HEK293 (cell line): Measurements from ENCODE around the gene PROM2.

ENCODE experiments used
- CTCF ChIA-PET: fragments of 350-600 bp; formaldehyde crosslinking; extraction: SDS; loops from one replicate; lab custom pipeline; 2021; ENCODE audit warnings: antibody characterized with exemption; lab: Yijun Ruan, JAX
- POLR2A ChIA-PET: fragments of 300-600 bp; formaldehyde crosslinking; extraction: SDS; loops from one replicate; lab custom pipeline; 2020; ENCODE audit warnings: antibody characterized with exemption, inconsistent platforms; lab: Yijun Ruan, JAX
- H3K27ac ChIP-seq: fragments of 200-500 bp; sonication (Bioruptor generic); 2 replicates; pipeline ENCODE4 v1.5.1; 2014; ENCODE audit warnings: low read depth, low read length, control low read depth, inconsistent platforms; ENCODE audit errors: extremely low read depth
- H3K36me3 ChIP-seq, 2 experiments: fragments of 200-500 bp in 1 of 2; sonication (Bioruptor generic) in 1 of 2; 1 replicate in 1 of 2; 2 replicates in 1 of 2; pipeline ENCODE4 v1.5.1; 2014 to 2017; ENCODE audit warnings: inconsistent platforms in 2 of 2, low read length in 2 of 2; ENCODE audit not compliant: control insufficient read depth in 2 of 2, insufficient read depth in 1 of 2
- H3K4me1 ChIP-seq: fragments of 200-500 bp; sonication (Bioruptor generic); 2 replicates; pipeline ENCODE4 v1.5.1; 2014; ENCODE audit warnings: mild to moderate bottlenecking, low read length, inconsistent platforms; ENCODE audit not compliant: control insufficient read depth, insufficient read depth
- H3K4me3 ChIP-seq: 2 replicates; pipeline ENCODE4 v1.5.1; 2011; ENCODE audit warnings: low read depth, mild to moderate bottlenecking, control low read depth, low read length, moderate library complexity
- H3K9me3 ChIP-seq: fragments of 200-500 bp; sonication (Bioruptor generic); 2 replicates; pipeline ENCODE4 v1.5.1; 2014; ENCODE audit warnings: low read depth, low read length, inconsistent platforms; ENCODE audit not compliant: control insufficient read depth, insufficient read depth
- GLI2 ChIP-seq: fragments of 450-650 bp; formaldehyde crosslinking; IDR thresholded peaks from 2 replicates; pipeline ENCODE4; 2017; ENCODE audit warnings: missing biosample characterization, missing genetic modification characterization, low read depth, borderline replicate concordance
- GLIS2 ChIP-seq: fragments of 450-650 bp; formaldehyde crosslinking; IDR thresholded peaks from 2 replicates; pipeline ENCODE4 v1.5.1; 2016; ENCODE audit warnings: missing biosample characterization, missing genetic modification characterization
- HOXA7 ChIP-seq: sonication (generic); formaldehyde crosslinking; IDR thresholded peaks from 2 replicates; pipeline ENCODE4 v1.8.1; 2022; ENCODE audit warnings: missing genetic modification reagents, borderline replicate concordance
- KLF7 ChIP-seq: fragments of 450-650 bp; formaldehyde crosslinking; IDR thresholded peaks from 2 replicates; pipeline ENCODE4 v1.5.1; 2016; ENCODE audit warnings: missing biosample characterization, missing genetic modification characterization, borderline replicate concordance
- OVOL3 ChIP-seq: fragments of 450-650 bp; formaldehyde crosslinking; IDR thresholded peaks from 2 replicates; pipeline ENCODE4 v1.5.1; 2016; ENCODE audit warnings: missing biosample characterization, missing genetic modification characterization
- PBX3 ChIP-seq: sonication (generic); formaldehyde crosslinking; IDR thresholded peaks from 2 replicates; pipeline ENCODE4 v1.8.1; 2022; ENCODE audit warnings: mild to moderate bottlenecking, moderate library complexity, missing genetic modification reagents
- REST ChIP-seq: fragments of 450-650 bp; formaldehyde crosslinking; IDR thresholded peaks from 2 replicates; pipeline ENCODE4 v1.5.1; 2016; ENCODE audit warnings: missing biosample characterization, missing genetic modification characterization
- TRIM28 ChIP-seq: IDR thresholded peaks from 2 replicates; pipeline ENCODE4 v1.6.1; 2011; ENCODE audit warnings: low read length, control low read depth, borderline replicate concordance
- ZBTB10 ChIP-seq: fragments of 450-650 bp; formaldehyde crosslinking; IDR thresholded peaks from 2 replicates; pipeline ENCODE4 v1.5.1; 2016; ENCODE audit warnings: missing biosample characterization, missing genetic modification characterization
- ZNF114 ChIP-seq: fragments of 450-650 bp; formaldehyde crosslinking; IDR thresholded peaks from 2 replicates; pipeline ENCODE4 v1.5.0; 2017; ENCODE audit warnings: missing biosample characterization, missing genetic modification characterization
- ZNF148 ChIP-seq: fragments of 450-650 bp; formaldehyde crosslinking; IDR thresholded peaks from 2 replicates; pipeline ENCODE4 v1.5.0; 2017; ENCODE audit warnings: missing biosample characterization, missing genetic modification characterization, borderline replicate concordance
- ZNF202 ChIP-seq: fragments of 450-650 bp; formaldehyde crosslinking; IDR thresholded peaks from 2 replicates; pipeline ENCODE4 v1.5.1; 2016; ENCODE audit warnings: missing biosample characterization, missing genetic modification characterization, borderline replicate concordance
- ZNF311 ChIP-seq: fragments of 450-650 bp; formaldehyde crosslinking; IDR thresholded peaks from 2 replicates; pipeline ENCODE4 v1.5.1; 2017; ENCODE audit warnings: missing biosample characterization, missing genetic modification characterization, borderline replicate concordance
- ZNF548 ChIP-seq: fragments of 450-650 bp; formaldehyde crosslinking; IDR thresholded peaks from 2 replicates; pipeline ENCODE4 v1.5.1; 2016; ENCODE audit warnings: missing biosample characterization, missing genetic modification characterization
- ZNF558 ChIP-seq: fragments of 450-650 bp; formaldehyde crosslinking; IDR thresholded peaks from 2 replicates; pipeline ENCODE4 v1.5.1; 2016; ENCODE audit warnings: missing biosample characterization, missing genetic modification characterization
- ZNF621 ChIP-seq: fragments of 450-650 bp; formaldehyde crosslinking; IDR thresholded peaks from 2 replicates; pipeline ENCODE4 v1.5.1; 2017; ENCODE audit warnings: missing biosample characterization, missing genetic modification characterization
- ZNF660 ChIP-seq: fragments of 450-650 bp; IDR thresholded peaks from 2 replicates; pipeline ENCODE4 v1.5.1; 2018; ENCODE audit warnings: missing biosample characterization, mild to moderate bottlenecking, missing genetic modification characterization
- ZSCAN23 ChIP-seq: fragments of 450-650 bp; formaldehyde crosslinking; IDR thresholded peaks from 2 replicates; pipeline ENCODE4 v1.5.1; 2016; ENCODE audit warnings: missing biosample characterization, missing genetic modification characterization
- ZSCAN4 ChIP-seq: fragments of 450-650 bp; formaldehyde crosslinking; IDR thresholded peaks from 2 replicates; pipeline ENCODE4 v1.5.1; 2017; ENCODE audit warnings: missing biosample characterization, missing genetic modification characterization
- ZXDB ChIP-seq: fragments of 450-650 bp; formaldehyde crosslinking; IDR thresholded peaks from 2 replicates; pipeline ENCODE4 v1.5.1; 2016; ENCODE audit warnings: missing biosample characterization, missing genetic modification characterization

Gene PROM2

GRCh38 chr2:95268211-95269035 lies 5.8 kb upstream of the PROM2 start:
- TF ChIP-seq GLI2 (tag by site-specific recombination) = no peak
- no peak for TF ChIP-seq GLIS2
- no peak for TF ChIP-seq ZNF148
- TF ChIP-seq REST = no peak
- TF ChIP-seq ZSCAN23 = no peak
- no peak for TF ChIP-seq TRIM28
- TF ChIP-seq ZNF114 (tag by site-specific recombination) = no peak
- TF ChIP-seq ZNF660 = no peak
- no peak for TF ChIP-seq HOXA7
- no peak for TF ChIP-seq ZNF311 (tag by site-specific recombination)
- TF ChIP-seq ZSCAN4 (tag by site-specific recombination) = no peak
- no peak for TF ChIP-seq ZNF202 (tag by site-specific recombination)
- no peak for TF ChIP-seq OVOL3
- TF ChIP-seq ZNF621 = no peak
- TF ChIP-seq ZBTB10 = no peak
- TF ChIP-seq KLF7 (tag by site-specific recombination) = no peak
- TF ChIP-seq ZNF558 (tag by site-specific recombination) = no peak
- no peak for TF ChIP-seq PBX3
- no peak for TF ChIP-seq ZXDB
- no peak for TF ChIP-seq ZNF548 (tag by site-specific recombination)
- H3K27ac ChIP-seq = no peak overlapping the region
- H3K4me3 ChIP-seq = no peak overlapping the region
- H3K9me3 ChIP-seq = no peaks in the 10 kb centered on the region
- ChIA-PET POLR2A (no interaction called here), CTCF (no interaction called here)
- H3K4me1 ChIP-seq = no peaks in the 10 kb centered on the region
- H3K36me3 ChIP-seq = no peaks in the 10 kb centered on the region
